Trophoblast cell (in vitro differentiated cells and primary cell): Measurements from ENCODE around the gene ANTXR1.

Experiments
- DNase-seq, 2 donors: peaks; one replicate each; pipeline ENCODE4 v3.0.0-alpha.2; 2016
- H2AFZ ChIP-seq: 2 replicates; pipeline ENCODE4 v1.6.1; 2013; ENCODE audit warnings: low read length, moderate library complexity, mild to moderate bottlenecking; ENCODE audit not compliant: insufficient read depth, poor library complexity
- H2AK5ac ChIP-seq: 2 replicates; pipeline ENCODE4 v1.6.1; 2013; ENCODE audit warnings: mild to moderate bottlenecking, low read length
- H2BK120ac ChIP-seq: 2 replicates; pipeline ENCODE4 v1.6.1; 2013; ENCODE audit warnings: low read length, mild to moderate bottlenecking, moderate library complexity; ENCODE audit not compliant: insufficient read depth, poor library complexity
- H2BK12ac ChIP-seq: 2 replicates; pipeline ENCODE4 v1.6.1; 2013; ENCODE audit warnings: mild to moderate bottlenecking, low read length, moderate library complexity
- H2BK5ac ChIP-seq: 2 replicates; pipeline ENCODE4 v1.6.1; 2013; ENCODE audit warnings: low read length, low read depth, moderate library complexity, mild to moderate bottlenecking; ENCODE audit not compliant: poor library complexity
- H3K14ac ChIP-seq: 2 replicates; pipeline ENCODE4 v1.6.1; 2013; ENCODE audit warnings: mild to moderate bottlenecking, low read length
- H3K18ac ChIP-seq: 2 replicates; pipeline ENCODE4 v1.6.1; 2013; ENCODE audit warnings: mild to moderate bottlenecking, low read length
- H3K23ac ChIP-seq: 2 replicates; pipeline ENCODE4 v1.6.1; 2013; ENCODE audit warnings: low read length
- H3K27ac ChIP-seq: 2 replicates; pipeline ENCODE4 v1.5.1; 2013; ENCODE audit warnings: low read depth, mild to moderate bottlenecking, inconsistent platforms, low read length, moderate library complexity
- H3K27me3 ChIP-seq: 2 replicates; pipeline ENCODE4 v1.6.1; 2013; ENCODE audit warnings: inconsistent platforms, mild to moderate bottlenecking, low read length, moderate library complexity; ENCODE audit not compliant: insufficient read depth
- H3K36me3 ChIP-seq, 2 experiments: 1 replicate in 1 of 2; 2 replicates in 1 of 2; pipeline ENCODE4 v1.6.1; 2013; ENCODE audit warnings: low read length in 2 of 2, mild to moderate bottlenecking in 2 of 2, moderate library complexity in 1 of 2; ENCODE audit not compliant: insufficient read depth in 2 of 2, control insufficient read depth in 1 of 2
- H3K4ac ChIP-seq: 2 replicates; pipeline ENCODE4 v1.6.1; 2013; ENCODE audit warnings: low read depth, mild to moderate bottlenecking, low read length, moderate library complexity
- H3K4me1 ChIP-seq, 2 experiments: 1 replicate in 1 of 2; 2 replicates in 1 of 2; pipeline ENCODE4 v1.6.1; 2013; ENCODE audit warnings: low read length in 2 of 2, mild to moderate bottlenecking in 2 of 2, moderate library complexity in 1 of 2; ENCODE audit not compliant: insufficient read depth in 2 of 2, control insufficient read depth in 1 of 2
- H3K4me2 ChIP-seq: 2 replicates; pipeline ENCODE4 v1.6.1; 2013; ENCODE audit warnings: inconsistent platforms, mild to moderate bottlenecking, low read length, moderate library complexity
- H3K4me3 ChIP-seq: 2 replicates; pipeline ENCODE4 v1.5.1; 2013; ENCODE audit warnings: mild to moderate bottlenecking, low read depth, low read length, inconsistent platforms
- H3K79me1 ChIP-seq: one replicate; pipeline ENCODE4 v1.6.1; 2013; ENCODE audit warnings: low read length
- H3K79me2 ChIP-seq: 2 replicates; pipeline ENCODE4 v1.6.1; 2013; ENCODE audit warnings: low read length, mild to moderate bottlenecking; ENCODE audit not compliant: control insufficient read depth, insufficient read depth, poor library complexity
- H3K9ac ChIP-seq: 2 replicates; pipeline ENCODE4 v1.6.1; 2013; ENCODE audit warnings: mild to moderate bottlenecking, low read length
- H3K9me3 ChIP-seq: 2 replicates; pipeline ENCODE4 v1.6.1; 2013; ENCODE audit warnings: low read depth, mild to moderate bottlenecking, control low read depth, inconsistent platforms, low read length; ENCODE audit not compliant: insufficient read depth
- H4K12ac ChIP-seq: 2 replicates; pipeline ENCODE4 v1.6.1; 2013; ENCODE audit warnings: low read depth, mild to moderate bottlenecking, low read length, moderate library complexity
- H4K8ac ChIP-seq: 2 replicates; pipeline ENCODE4 v1.6.1; 2013; ENCODE audit warnings: low read depth, mild to moderate bottlenecking, low read length, moderate library complexity
- H4K91ac ChIP-seq: one replicate; pipeline ENCODE4 v1.6.1; 2013; ENCODE audit warnings: low read depth, mild to moderate bottlenecking, low read length, moderate library complexity
- WGBS: extraction: QIAGEN DNeasy Blood & Tissue Kit; methylation state at CpG from one replicate; pipeline ENCODE4 v1.1.7; 2013; ENCODE audit warnings: missing lambda C conversion rate; ENCODE audit not compliant: insufficient read length, insufficient coverage; ENCODE audit errors: extremely low coverage; 5-methylcytosine and 5-hydroxymethylcytosine counted together

ANTXR1 gene

GRCh38 chr2:69070969-69071368, 58.0 kb downstream of the ANTXR1 start:
- Histone ChIP-seq H2AK5ac (no peak overlapping the region), H3K27ac (no peak overlapping the region), H3K36me3 (no peaks in the 10 kb centered on the region), H3K4me2 (no peak overlapping the region), H3K79me1 (no peaks in the 10 kb centered on the region), H3K79me2 (no peaks in the 10 kb centered on the region), H3K4me3 (no peak overlapping the region), H4K91ac (no peak overlapping the region), H3K18ac (no peak overlapping the region), H3K4ac (no peak overlapping the region), H4K12ac (no peak overlapping the region), H3K27me3 (no peaks in the 10 kb centered on the region), H3K14ac (no peak overlapping the region), H3K9me3 (no peaks in the 10 kb centered on the region), H2BK5ac (no peak overlapping the region), H2BK12ac (no peak overlapping the region), H2AFZ (no peak overlapping the region), H3K4me1 (no peaks in the 10 kb centered on the region), H3K9ac (no peak overlapping the region), H3K23ac (no peak overlapping the region), H2BK120ac (no peak overlapping the region), H4K8ac (no peak overlapping the region)
- no peak for DNase-seq
- no CpG with 5 or more reads among the region's 3 CpGs for WGBS

- no peaks in the 10 kb centered on the region for H3K79me1 ChIP-seq
- H4K8ac ChIP-seq: no peak overlapping the region
- no CpG with 5 or more reads among the region's 1 CpG for WGBS
- no peak overlapping the region for H2BK5ac ChIP-seq
- no peaks in the 10 kb centered on the region for H3K27me3 ChIP-seq
- H3K4me1 ChIP-seq: peaks cover 0 to 3% of the 10 kb centered on the region in 2 experiments
- H2AFZ ChIP-seq: no peak overlapping the region
- H2BK12ac ChIP-seq: no peak overlapping the region
- H3K27ac ChIP-seq: no peak overlapping the region
- no peak overlapping the region for H3K4me3 ChIP-seq
- H3K4ac ChIP-seq: no peak overlapping the region
- H2BK120ac ChIP-seq: no peak overlapping the region
- H3K23ac ChIP-seq: no peak overlapping the region
- H4K91ac ChIP-seq: no peak overlapping the region
- no peak overlapping the region for H2AK5ac ChIP-seq
- DNase-seq: peak in 1 of 2 donors; percentile 40
- no peaks in the 10 kb centered on the region for H3K9me3 ChIP-seq
- no peak overlapping the region for H3K9ac ChIP-seq
- H3K4me2 ChIP-seq: no peak overlapping the region
- no peak overlapping the region for H4K12ac ChIP-seq
- no peak overlapping the region for H3K14ac ChIP-seq
- no peaks in the 10 kb centered on the region for H3K79me2 ChIP-seq
- H3K36me3 ChIP-seq: peaks cover 0 to 9% of the 10 kb centered on the region in 2 experiments
- no peak overlapping the region for H3K18ac ChIP-seq
Measured at GRCh38 chr2:69073928-69074570, 61.1 kb downstream of the ANTXR1 start.

- Histone ChIP-seq H3K18ac (no peak overlapping the region), H3K79me1 (no peaks in the 10 kb centered on the region), H3K79me2 (no peaks in the 10 kb centered on the region), H2AK5ac (no peak overlapping the region), H2BK12ac (no peak overlapping the region), H3K23ac (no peak overlapping the region), H4K91ac (no peak overlapping the region), H3K27me3 (no peaks in the 10 kb centered on the region), H3K36me3 (peaks cover 0 to 9% of the 10 kb centered on the region in 2 experiments), H4K12ac (no peak overlapping the region), H2AFZ (no peak overlapping the region), H3K4me1 (peaks cover 0 to 3% of the 10 kb centered on the region in 2 experiments), H3K4me2 (no peak overlapping the region), H2BK5ac (no peak overlapping the region), H3K27ac (no peak overlapping the region), H3K4me3 (no peak overlapping the region), H3K14ac (no peak overlapping the region), H3K9me3 (no peaks in the 10 kb centered on the region), H3K9ac (no peak overlapping the region), H3K4ac (no peak overlapping the region), H4K8ac (no peak overlapping the region), H2BK120ac (no peak overlapping the region)
- DNase-seq: no peak
- no CpG with 5 or more reads among the region's 4 CpGs for WGBS
Measured at GRCh38 chr2:69074918-69075317, 61.9 kb downstream of the ANTXR1 start.

GRCh38 chr2:69075486-69075885, 62.5 kb downstream of the ANTXR1 start:
- H3K27ac ChIP-seq: no peak overlapping the region
- no peak overlapping the region for H4K8ac ChIP-seq
- no peak overlapping the region for H3K4me3 ChIP-seq
- peaks cover 0 to 9% of the 10 kb centered on the region in 2 experiments for H3K36me3 ChIP-seq
- no peaks in the 10 kb centered on the region for H3K79me1 ChIP-seq
- H2AK5ac ChIP-seq: no peak overlapping the region
- H3K79me2 ChIP-seq: no peaks in the 10 kb centered on the region
- H4K91ac ChIP-seq: no peak overlapping the region
- H3K27me3 ChIP-seq: no peaks in the 10 kb centered on the region
- no peak overlapping the region for H3K4ac ChIP-seq
- no peak overlapping the region for H2BK120ac ChIP-seq
- H3K9ac ChIP-seq: no peak overlapping the region
- H2BK12ac ChIP-seq: no peak overlapping the region
- no peak overlapping the region for H2BK5ac ChIP-seq
- no peak overlapping the region for H2AFZ ChIP-seq
- H3K4me2 ChIP-seq: no peak overlapping the region
- WGBS: no CpG with 5 or more reads among the region's 1 CpG
- no peaks in the 10 kb centered on the region for H3K9me3 ChIP-seq
- no peak overlapping the region for H3K18ac ChIP-seq
- no peak overlapping the region for H3K23ac ChIP-seq
- H4K12ac ChIP-seq: no peak overlapping the region
- no peak for DNase-seq
- H3K14ac ChIP-seq: no peak overlapping the region
- peaks cover 0 to 3% of the 10 kb centered on the region in 2 experiments for H3K4me1 ChIP-seq
